K562 (cell line): Measurements from ENCODE around the gene EIF2AK3. TPM values are rescaled to one million over a fixed set of nuclear protein-coding genes. Genes with fewer than 3 reads are reported as not detected.

ENCODE experiments used
- ATAC-seq: fragments of 200-7000 bp; cut with Tn5 transposase; 3 replicates; pipeline ENCODE4 v1.9.1; 2020; ENCODE audit warnings: moderate library complexity
- BruUV-seq: library from RNA; stranded (reverse); fragments of 400-500 nt; replicated peaks from 2 replicates; lab custom pipeline; 2021; lab: Mats Ljungman, UMichigan
- CTCF ChIA-PET: fragments of 300-600 bp; formaldehyde crosslinking; extraction: SDS; loops from one replicate; lab custom pipeline; 2021; ENCODE audit warnings: low intra/inter-chr PET ratio; lab: Yijun Ruan, JAX
- POLR2A ChIA-PET: fragments of 300-600, 350-650 bp; sonication (Branson Sonifier 250); formaldehyde crosslinking; extraction: SDS; loops from one replicate; lab custom pipeline; 2021; ENCODE audit warnings: antibody characterized with exemption, inconsistent platforms; lab: Yijun Ruan, JAX
- DNase-seq, 4 experiments: peaks; one replicate each; pipeline versions ENCODE4 v3.0.0 to v3.0.0-alpha.2; 2011 to 2018; ENCODE audit warnings: low spot score in 3 of 4, mixed read lengths in 3 of 4; ENCODE audit errors: extremely low read depth in 1 of 4
- FAIRE-seq: peaks from 2 replicates; lab custom pipeline; 2011; peaks lifted over from hg19 to GRCh38; lab: Jason Lieb, UNC
- H2AFZ ChIP-seq: 2 replicates; pipeline ENCODE4 v1.6.0; 2011; ENCODE audit warnings: low read depth, low read length, control low read depth, inconsistent platforms
- H3K27ac ChIP-seq: fragments of 200-600 bp; 3 replicates; pipeline ENCODE4 v1.8.0; 2011; ENCODE audit warnings: low read depth, mild to moderate bottlenecking, control low read depth, inconsistent platforms, low read length, moderate library complexity, mixed read lengths; ENCODE audit errors: extremely low read depth
- H3K27me3 ChIP-seq, 2 experiments: fragments of 300-600 bp in 1 of 2; 2 replicates in 1 of 2; 3 replicates in 1 of 2; pipeline versions ENCODE4 v1.6.0 to v1.8.0; 2011; ENCODE audit warnings: inconsistent platforms in 2 of 2, low read length in 2 of 2, mild to moderate bottlenecking in 1 of 2, mixed read lengths in 1 of 2, moderate library complexity in 1 of 2; ENCODE audit not compliant: control insufficient read depth in 2 of 2, insufficient read depth in 2 of 2
- H3K36me3 ChIP-seq: fragments of 300-600 bp; 3 replicates; pipeline ENCODE4 v1.8.0; 2011; ENCODE audit warnings: mild to moderate bottlenecking, low read length, inconsistent platforms; ENCODE audit not compliant: control insufficient read depth, insufficient read depth
- H3K4me1 ChIP-seq, 2 experiments: fragments of 200-600 bp in 1 of 2; replicated peaks in 1 of 2; 2 replicates in 1 of 2; 3 replicates in 1 of 2; pipeline versions ENCODE4 v1.5.1 to v1.8.0; 2011; ENCODE audit warnings: inconsistent platforms in 2 of 2, low read length in 2 of 2, mild to moderate bottlenecking in 1 of 2, mixed read lengths in 1 of 2, moderate library complexity in 1 of 2; ENCODE audit not compliant: control insufficient read depth in 2 of 2, insufficient read depth in 2 of 2
- H3K4me2 ChIP-seq: 2 replicates; pipeline ENCODE4 v1.6.1; 2011; ENCODE audit warnings: low read length, control low read depth, inconsistent platforms, mixed read lengths; ENCODE audit not compliant: insufficient read depth
- H3K4me3 ChIP-seq: fragments of 200-600 bp; sonication (generic), shearing (Covaris generic); 2 replicates; pipeline ENCODE4 v1.5.1; 2016; ENCODE audit warnings: control low read depth, inconsistent platforms
- H3K79me2 ChIP-seq: fragments of 200-600 bp; 3 replicates; pipeline ENCODE4 v1.8.0; 2011; ENCODE audit warnings: low read length, inconsistent platforms; ENCODE audit not compliant: control insufficient read depth, insufficient read depth
- H3K9ac ChIP-seq, 2 experiments: 2 replicates each; pipeline versions ENCODE4 v1.6.0 to v1.6.1; 2011; ENCODE audit warnings: low read depth in 2 of 2, low read length in 2 of 2, control low read depth in 1 of 2, inconsistent platforms in 1 of 2, mild to moderate bottlenecking in 1 of 2, mixed read lengths in 1 of 2; ENCODE audit not compliant: insufficient read depth in 1 of 2
- H3K9me1 ChIP-seq: one replicate; pipeline ENCODE4 v1.6.0; 2011; ENCODE audit warnings: inconsistent platforms, mild to moderate bottlenecking, low read length, moderate library complexity; ENCODE audit not compliant: control insufficient read depth, insufficient read depth
- H3K9me3 ChIP-seq: replicated peaks from 2 replicates; pipeline ENCODE4 v1.5.1; 2011; ENCODE audit warnings: low read depth, low read length, inconsistent platforms; ENCODE audit not compliant: control insufficient read depth, insufficient read depth
- H4K20me1 ChIP-seq: replicated peaks from 2 replicates; pipeline ENCODE4 v1.6.1; 2011; ENCODE audit warnings: low read length, inconsistent platforms, mixed read lengths; ENCODE audit not compliant: control insufficient read depth, insufficient read depth
- EP300 ChIP-seq: IDR thresholded peaks from 2 replicates; pipeline ENCODE4 v1.6.1; 2012; ENCODE audit warnings: low read length, improper control_type of control experiment
- GATAD2A ChIP-seq: fragments of 450-650 bp; IDR thresholded peaks from 2 replicates; pipeline ENCODE4 v1.6.1; 2017
- KLF6 ChIP-seq: fragments of 250-450 bp; sonication (Bioruptor Pico); IDR thresholded peaks from 2 replicates; pipeline ENCODE4 v1.4.0; 2020; ENCODE audit warnings: mild to moderate bottlenecking, moderate library complexity, borderline replicate concordance
- LEF1 ChIP-seq: fragments of 450-650 bp; IDR thresholded peaks from 2 replicates; pipeline ENCODE4 v1.6.1; 2016; ENCODE audit warnings: mild to moderate bottlenecking
- SRSF9 ChIP-seq: fragments of 200-400 bp; formaldehyde crosslinking; IDR thresholded peaks from 2 replicates; pipeline ENCODE4 v1.6.1; 2017; ENCODE audit warnings: low read depth, low read length, borderline replicate concordance
- TAF7 ChIP-seq: fragments of 450-650 bp; IDR thresholded peaks from 2 replicates; pipeline ENCODE4 v1.6.1; 2016; ENCODE audit warnings: missing genetic modification characterization, missing compliant biosample characterization
- ZNF121 ChIP-seq: sonication (generic); formaldehyde crosslinking; conservative IDR thresholded peaks from 2 replicates; pipeline ENCODE4 v1.8.0; 2022; ENCODE audit warnings: missing genetic modification reagents
- ZNF354B ChIP-seq: fragments of 250-450 bp; sonication (Bioruptor Pico); IDR thresholded peaks from 2 replicates; pipeline ENCODE4 v1.4.0; 2020
- WGBS: fragments of 100-300 bp; shearing (Covaris generic); methylation state at CpG from one replicate; pipeline ENCODE4 v1.1.6; 2016; ENCODE audit warnings: low coverage, mixed read lengths; ENCODE audit not compliant: insufficient coverage; ENCODE audit errors: missing lambda C conversion rate; 5-methylcytosine and 5-hydroxymethylcytosine counted together
- in situ Hi-C: fragments of 300-500 bp; cut with MboI; formaldehyde crosslinking; loops from 4 replicates; pipeline ENCODE4 v1.15.0; 2018; ENCODE audit warnings: inconsistent platforms, mixed read lengths
- intact Hi-C: fragments of 100-400 bp; cut with micrococcal nuclease; formaldehyde crosslinking; loops from 2 replicates; pipeline ENCODE4 v1.14.2; 2022
- polyA plus RNA-seq, 8 experiments: library from polyadenylated mRNA; depleted of rRNA in 4 of 8; stranded (reverse) in 5 of 8; unstranded in 3 of 8; fragments of >200 nt; fragmentation: Nextera tagmentation in 2 of 8; fragmentation: Illumina TruSeq in 1 of 8; extraction: Ambion mirVana in 2 of 8; extraction: Trizol in 1 of 8; gene quantifications; 2 replicates each; pipeline versions ENCODE4 v1.2.1 to v1.2.3, GENCODE V29; 2011 to 2014; ENCODE audit warnings: inconsistent platforms in 1 of 8, missing spikeins in 1 of 8
- total RNA-seq, 7 experiments: library from RNA; depleted of rRNA in 6 of 7; stranded (reverse); fragments of >200 nt in 6 of 7; fragmentation: Illumina TruSeq in 2 of 7; extraction: Trizol in 2 of 7; gene quantifications; 2 replicates each; pipeline versions ENCODE4 v1.2.1 to v1.2.3, GENCODE V29; 2011 to 2021; ENCODE audit warnings: low replicate concordance in 1 of 7

EIF2AK3 gene
- total and polyA plus RNA-seq, 9 of the 15 experiments (the other 6 are each of a cell fraction or from before 2014, with no cell fraction given), result 1.7 to 11.6 (median 7.4) TPM

DNA sequence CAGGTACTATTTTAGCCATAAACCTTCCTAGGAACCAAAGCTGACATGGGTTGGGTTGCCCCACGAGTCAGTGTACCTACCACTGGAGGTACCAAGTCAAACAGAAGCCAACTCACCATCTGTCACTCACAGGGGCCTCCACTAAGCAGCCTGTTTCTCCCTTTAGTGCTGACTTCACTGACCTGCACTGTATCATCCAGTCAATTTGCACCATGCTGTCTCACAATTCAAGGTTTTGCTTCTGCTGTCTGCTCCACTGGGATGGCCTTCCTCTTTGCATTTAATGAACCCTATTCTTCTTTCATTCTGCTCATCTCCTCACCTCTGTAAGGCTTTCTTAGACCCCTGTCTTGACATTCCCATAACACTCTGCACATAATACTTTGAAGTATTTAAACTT is 47.2 kb downstream of the EIF2AK3 start (continued):
- TF ChIP-seq ZNF354B (CRISPR knock-in tag) (no peak), TAF7 (tag) (no peak)
- TF ChIP-seq, all 486 proteins: peak for 0

- in situ Hi-C loops (no loop called here), intact Hi-C loops (no loop called here)
- Histone ChIP-seq H2AFZ (no peak overlapping the region), H3K4me1 (no peaks in the 10 kb centered on the region), H3K4me2 (no peak overlapping the region), H3K4me3 (no peak overlapping the region), H3K27me3 (no peaks in the 10 kb centered on the region), H3K36me3 (peaks cover 45% of the 10 kb centered on the region), H3K9me3 (no peaks in the 10 kb centered on the region), H4K20me1 (no peaks in the 10 kb centered on the region), H3K9me1 (no peaks in the 10 kb centered on the region), H3K79me2 (no peaks in the 10 kb centered on the region), H3K9ac (no peak overlapping the region), H3K27ac (no peak overlapping the region)
- ChIA-PET CTCF (no interaction called here), POLR2A (interaction anchor here (0.6 to 1.0 kb wide), 2 partner anchors 9 to 15 kb away, joined by 3 to 5 read pairs; no protein-coding TSS in a partner anchor)
- WGBS, result 85% methylated on average over 2 of the region's 2 CpGs
- FAIRE-seq (no peak), ATAC-seq (no peak), DNase-seq (no peak)
- BruUV-seq, result no TSS peak
- TF ChIP-seq LEF1, result no peak
- TF ChIP-seq GATAD2A, result no peak
- TF ChIP-seq KLF6 (CRISPR knock-in tag), result no peak
- TF ChIP-seq EP300, result no peak
- no peak for TF ChIP-seq ZNF121 (CRISPR knock-in tag)
- no peak for TF ChIP-seq SRSF9
Measured at GRCh38 chr2:88575630-88576029, 51.6 kb downstream of the EIF2AK3 start.
